Measurements from ENCODE around the gene HNRNPR. TPM values are rescaled to one million over a fixed set of nuclear protein-coding genes. Genes with fewer than 3 reads are reported as not detected.

Gene HNRNPR
- total RNA-seq, 1 experiment from 2014 or later: 300 TPM

GRCh38 chr1:23288671-23289070, 55.4 kb downstream of the HNRNPR start:
- ChIA-PET CTCF (no interaction called here), POLR2A (ENCODE audit: low non-redundant PET) (no interaction called here)
- Histone ChIP-seq H3K4me1 (ENCODE audit: insufficient read depth, low read length, poor library complexity, severe bottlenecking) (peaks cover 2% of the 10 kb centered on the region), H3K36me3 (ENCODE audit: insufficient read depth, low read length, poor library complexity, severe bottlenecking) (no peaks in the 10 kb centered on the region), H3K27ac (ENCODE audit: low read depth, low read length, poor library complexity, severe bottlenecking) (no peak overlapping the region), H3K27me3 (replicated peaks; ENCODE audit: insufficient read depth, low read depth, low read length, poor library complexity) (no peaks in the 10 kb centered on the region), H3K9me3 (ENCODE audit: low read depth, low read length, poor library complexity, severe bottlenecking) (no peaks in the 10 kb centered on the region), H3K4me3 (ENCODE audit: low read depth, low read length, poor library complexity, severe bottlenecking) (no peak overlapping the region)
- intact Hi-C loops (cut with micrococcal nuclease; ENCODE audit: unreplicated experiment): no loop called here
- no peak for DNase-seq (ENCODE audit: low spot score)
- TF ChIP-seq CTCF (conservative IDR thresholded peaks at IDR 0.05; ENCODE audit: low read depth, low read length): no peak
- no TSS peak for BruUV-seq (replicated peaks)

DNA sequence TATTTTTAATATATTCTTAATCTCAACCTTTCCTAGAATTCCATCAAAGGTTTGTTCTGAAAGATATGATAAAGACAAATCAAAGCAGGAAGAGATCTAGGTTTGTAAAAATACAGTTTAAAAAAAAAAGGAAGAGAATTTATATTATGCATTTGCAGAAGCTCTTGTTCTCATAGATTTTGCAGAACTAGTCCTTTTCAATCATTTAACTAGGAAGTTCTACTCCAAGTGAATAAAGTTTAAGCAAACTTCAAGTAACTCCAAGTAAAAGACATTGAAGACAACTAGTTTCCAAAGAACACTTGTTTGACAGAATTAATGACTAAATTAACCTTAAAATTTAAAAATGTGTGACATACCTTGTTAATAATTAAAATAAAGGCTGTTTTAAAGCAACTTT, 55.9 kb downstream of the HNRNPR start:
- Histone ChIP-seq H3K36me3 (ENCODE audit: insufficient read depth, low read length, poor library complexity, severe bottlenecking) (no peaks in the 10 kb centered on the region), H3K4me1 (ENCODE audit: insufficient read depth, low read length, poor library complexity, severe bottlenecking) (peaks cover 7% of the 10 kb centered on the region), H3K4me3 (ENCODE audit: low read depth, low read length, poor library complexity, severe bottlenecking) (no peak overlapping the region), H3K9me3 (ENCODE audit: low read depth, low read length, poor library complexity, severe bottlenecking) (no peaks in the 10 kb centered on the region), H3K27ac (ENCODE audit: low read depth, low read length, poor library complexity, severe bottlenecking) (no peak overlapping the region), H3K27me3 (replicated peaks; ENCODE audit: insufficient read depth, low read depth, low read length, poor library complexity) (no peaks in the 10 kb centered on the region)
- ChIA-PET POLR2A (ENCODE audit: low non-redundant PET) (no interaction called here), CTCF (no interaction called here)
- no peak for TF ChIP-seq CTCF (conservative IDR thresholded peaks at IDR 0.05; ENCODE audit: low read depth, low read length)
- TF ChIP-seq EZH2 (IDR thresholded peaks at IDR 0.05; ENCODE audit: borderline replicate concordance, low read depth, low read length, poor library complexity, severe bottlenecking): no peak
- no TSS peak for BruUV-seq (replicated peaks)
- intact Hi-C loops (cut with micrococcal nuclease; ENCODE audit: unreplicated experiment): no loop called here
- no peak for DNase-seq (ENCODE audit: low spot score)

DNA sequence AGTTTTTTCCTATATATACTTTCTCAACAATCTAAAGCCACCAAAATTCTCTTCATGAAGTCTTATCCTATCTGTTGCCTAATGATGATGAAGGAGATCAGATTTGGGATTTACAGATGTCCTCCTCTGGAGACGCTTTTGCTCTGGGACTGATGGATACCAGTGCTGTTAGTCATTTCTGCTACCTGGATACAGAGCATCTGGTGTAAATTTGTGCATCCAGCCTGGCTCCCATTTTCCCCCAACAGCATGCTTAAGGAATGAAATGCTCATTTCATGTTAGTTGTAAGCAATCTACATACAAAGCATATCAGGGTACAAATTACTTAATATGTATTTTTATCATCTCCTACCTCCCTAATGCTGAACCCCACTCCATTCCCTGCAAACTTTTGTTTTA, 57.7 kb downstream of the HNRNPR start:
- Histone ChIP-seq H3K4me3 (ENCODE audit: low read depth, low read length, poor library complexity, severe bottlenecking) (no peak overlapping the region), H3K4me1 (ENCODE audit: insufficient read depth, low read length, poor library complexity, severe bottlenecking) (peaks cover 14% of the 10 kb centered on the region), H3K9me3 (ENCODE audit: low read depth, low read length, poor library complexity, severe bottlenecking) (no peaks in the 10 kb centered on the region), H3K36me3 (ENCODE audit: insufficient read depth, low read length, poor library complexity, severe bottlenecking) (peaks cover 12% of the 10 kb centered on the region), H3K27ac (ENCODE audit: low read depth, low read length, poor library complexity, severe bottlenecking) (no peak overlapping the region), H3K27me3 (replicated peaks; ENCODE audit: insufficient read depth, low read depth, low read length, poor library complexity) (no peaks in the 10 kb centered on the region)
- intact Hi-C loops (cut with micrococcal nuclease; ENCODE audit: unreplicated experiment): no loop called here
- DNase-seq (ENCODE audit: low spot score): no peak
- TF ChIP-seq EZH2 (IDR thresholded peaks at IDR 0.05; ENCODE audit: borderline replicate concordance, low read depth, low read length, poor library complexity, severe bottlenecking) (no peak), CTCF (conservative IDR thresholded peaks at IDR 0.05; ENCODE audit: low read depth, low read length) (no peak)
- ChIA-PET POLR2A (ENCODE audit: low non-redundant PET) (no interaction called here), CTCF (no interaction called here)
- no TSS peak for BruUV-seq (replicated peaks)
